ENCODE measurements around the gene PPP1R1C.

- TF ChIP-seq CTCF (conservative IDR thresholded peaks at IDR 0.05; ENCODE audit: low read length) (no peak), EZH2phosphoT487 (IDR thresholded peaks at IDR 0.05; ENCODE audit: borderline replicate concordance, low read depth, low read length) (no peak)
These were observed 84.3 kb downstream of the PPP1R1C start for GRCh38 chr2:182069908-182070307.
